HG02840 (cell line): Measurements from ENCODE around the gene RFX6.

Experiments used
- ATAC-seq: cut with Tn5 transposase; IDR thresholded peaks from one replicate; pipeline ENCODE4 v1.9.1; 2021; ENCODE audit warnings: mild to moderate bottlenecking, moderate library complexity, moderate number of reproducible peaks; ENCODE audit not compliant: unreplicated experiment, low FRiP score

RFX6 gene

GRCh38 chr6:116966675-116967576 lies 89.9 kb downstream of the RFX6 start:
- ATAC-seq = no peak

DNA sequence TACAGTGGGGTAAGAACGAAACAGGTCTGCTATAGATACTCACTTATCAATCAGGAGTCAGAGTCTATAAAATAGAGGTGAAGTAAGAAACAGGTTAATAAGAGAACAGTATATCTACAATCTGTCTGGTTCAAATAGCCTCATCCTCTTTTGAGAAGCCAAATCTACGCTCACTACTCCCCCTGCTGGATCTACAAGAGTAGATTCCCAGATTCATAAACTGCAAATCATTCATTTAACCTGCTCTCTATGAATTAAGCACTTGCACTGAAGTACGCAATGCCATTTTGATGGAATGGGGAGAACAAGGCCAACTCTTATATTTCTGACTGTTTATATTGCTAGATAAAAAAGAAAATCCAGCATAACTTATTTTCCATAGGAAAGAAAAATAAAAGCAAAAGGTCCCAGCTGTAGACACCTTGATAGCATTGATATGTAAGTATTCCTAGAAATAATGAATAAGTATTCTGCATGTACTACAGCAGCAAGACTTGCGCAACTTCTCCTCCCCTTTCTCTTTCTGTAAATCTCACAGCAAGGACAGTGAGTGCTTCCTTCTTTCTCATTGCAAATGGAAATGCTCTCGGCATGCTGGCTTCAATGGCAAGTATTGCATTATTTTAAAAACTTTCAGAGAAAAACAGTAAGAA lies 92.3 kb downstream of the RFX6 start:
- ATAC-seq = no peak

GRCh38 chr6:116971959-116972358 lies 94.9 kb downstream of the RFX6 start:
- no peak for ATAC-seq

- no peak for ATAC-seq
Measured at GRCh38 chr6:116973976-116974375, 96.9 kb downstream of the RFX6 start.

DNA sequence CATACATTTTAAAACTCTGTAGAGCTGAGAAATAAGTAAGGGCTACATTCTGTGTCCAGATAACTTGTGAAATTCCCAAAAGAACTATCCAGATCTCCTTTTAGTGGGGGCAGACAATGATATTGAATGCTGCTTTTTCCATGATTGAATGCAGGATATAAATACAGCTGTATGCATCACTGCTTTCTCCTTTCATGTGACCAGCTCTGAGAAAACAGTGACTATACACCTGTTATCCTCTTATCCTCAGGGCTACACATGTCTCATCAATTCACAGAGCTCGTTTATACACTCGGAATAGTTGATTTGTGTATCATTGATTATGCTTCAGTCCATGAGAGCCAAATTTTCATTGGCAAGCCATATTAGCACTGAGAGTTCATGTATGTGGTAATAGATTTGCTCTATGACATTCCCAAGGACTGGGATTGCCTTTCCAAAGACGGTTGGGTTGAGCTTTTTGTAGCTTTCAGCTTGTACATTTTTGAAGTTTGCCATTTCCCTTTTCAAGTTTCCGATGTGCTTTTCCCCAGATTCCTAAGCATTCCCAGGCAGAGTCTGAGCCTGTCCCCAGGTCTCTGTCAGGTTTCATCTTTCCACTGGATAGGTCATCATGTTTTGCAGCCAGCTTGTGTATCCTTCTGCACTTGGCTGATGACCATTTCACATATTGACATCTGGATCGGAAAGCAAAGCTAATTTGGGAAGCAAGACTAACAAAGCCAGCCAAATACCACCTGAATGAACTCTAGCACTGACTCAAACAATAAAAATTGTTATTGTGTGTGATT lies 97.7 kb downstream of the RFX6 start:
- no peak for ATAC-seq

- no peak for ATAC-seq
Measured at GRCh38 chr6:116975600-116975999, 98.6 kb downstream of the RFX6 start.

- no peak for ATAC-seq
Measured at GRCh38 chr6:116979560-116979959, 102.5 kb downstream of the RFX6 start.
